Stimulated activated CD8-positive, alpha-beta memory T cell treated with anti-CD3 and anti-CD28 coated beads, Interleukin-12 subunit alpha, Interleukin-12 subunit beta, amount 100 ng/mL, for 24 hours (primary cell): ENCODE measurements around the gene PTPRN2.

Experiments
- DNase-seq: peaks from one replicate; pipeline ENCODE4 v3.0.0-alpha.2; 2020; ENCODE audit errors: extremely low read depth

PTPRN2 gene

GRCh38 chr7:158602905-158603772 is 15.5 kb upstream of the PTPRN2 start:
- no peak for DNase-seq

- no peak for DNase-seq
Observed at GRCh38 chr7:158602041-158602440, 14.4 kb upstream of the PTPRN2 start.

DNA sequence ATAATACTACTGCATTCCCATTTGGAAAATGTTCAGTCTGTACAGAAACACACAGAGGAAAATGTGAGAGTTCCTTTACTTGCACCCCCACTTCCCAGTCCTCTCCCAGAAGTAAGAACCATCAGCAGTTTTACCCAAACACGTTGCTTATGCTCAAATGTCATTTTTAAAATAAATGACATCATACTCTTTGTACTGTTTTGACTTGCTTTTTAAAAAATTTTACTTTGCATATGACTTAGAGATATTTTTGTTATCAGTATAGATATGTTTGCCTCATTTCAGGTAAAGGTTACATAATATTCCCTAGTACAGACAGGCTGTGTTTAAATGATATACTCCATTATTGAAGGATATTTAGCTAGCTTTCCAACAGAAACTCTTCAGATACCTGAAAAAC is 13.5 kb upstream of the PTPRN2 start:
- no peak for DNase-seq

- no peak for DNase-seq
Observed at GRCh38 chr7:158596745-158597144, 9.1 kb upstream of the PTPRN2 start.

DNA sequence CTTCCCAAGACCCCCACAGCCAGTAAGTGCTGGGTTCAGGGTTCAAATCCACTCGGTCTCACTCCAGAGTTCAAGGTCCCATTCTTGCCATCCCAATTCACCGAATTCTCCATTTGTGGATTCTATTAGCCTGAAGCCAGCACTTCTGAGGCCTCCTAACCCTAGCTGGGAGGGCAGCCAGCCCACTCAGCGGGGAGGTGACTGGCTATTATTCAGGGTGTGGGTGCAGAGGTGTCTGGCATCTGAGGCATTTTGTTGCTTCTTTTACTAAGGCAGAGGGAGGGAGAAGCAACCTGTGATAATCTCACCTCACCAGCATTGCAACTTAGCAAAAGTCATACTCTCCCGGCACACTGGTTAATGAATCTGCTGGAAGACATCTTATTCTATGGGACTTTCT is 8.7 kb upstream of the PTPRN2 start:
- DNase-seq, result no peak

DNA sequence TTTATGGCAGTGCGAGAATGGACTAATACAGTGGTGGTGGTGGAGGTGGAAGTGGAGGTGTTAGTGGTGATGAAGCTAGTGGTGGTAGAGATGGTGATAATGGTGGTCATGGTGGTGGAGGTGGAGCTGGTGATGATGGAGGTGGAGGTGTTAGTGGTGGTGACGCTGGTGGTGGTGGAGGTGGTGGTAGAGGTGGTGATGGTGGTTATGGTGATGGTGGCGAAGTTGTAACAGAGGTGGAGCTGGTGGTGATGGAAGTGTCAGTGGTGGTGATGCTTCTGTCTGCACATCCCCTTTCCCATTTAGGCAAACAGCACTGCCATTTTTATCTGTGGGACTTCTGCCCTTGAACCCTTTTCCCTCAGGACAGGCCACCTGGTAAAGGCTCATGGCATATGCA is 7.4 kb upstream of the PTPRN2 start:
- DNase-seq, result no peak

DNA sequence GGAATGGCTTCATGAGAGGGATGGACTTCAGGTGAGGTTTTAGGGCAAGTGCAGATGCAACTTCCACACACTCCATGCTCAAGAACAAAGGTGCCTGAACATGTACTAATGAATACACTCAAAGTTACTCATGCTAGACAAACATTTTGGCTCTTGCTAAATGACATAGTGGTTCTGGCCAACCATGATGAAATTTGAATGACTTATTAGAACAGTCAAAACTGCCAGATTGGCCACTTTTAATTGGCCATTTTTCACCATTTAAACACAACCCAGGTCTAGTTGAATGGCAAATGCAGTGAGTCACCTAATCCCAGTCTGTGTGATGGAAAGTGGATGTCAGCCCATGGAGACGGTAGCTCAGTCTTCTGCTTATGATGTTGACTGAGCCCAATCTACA is 4.9 kb upstream of the PTPRN2 start:
- DNase-seq, result no peak

DNA sequence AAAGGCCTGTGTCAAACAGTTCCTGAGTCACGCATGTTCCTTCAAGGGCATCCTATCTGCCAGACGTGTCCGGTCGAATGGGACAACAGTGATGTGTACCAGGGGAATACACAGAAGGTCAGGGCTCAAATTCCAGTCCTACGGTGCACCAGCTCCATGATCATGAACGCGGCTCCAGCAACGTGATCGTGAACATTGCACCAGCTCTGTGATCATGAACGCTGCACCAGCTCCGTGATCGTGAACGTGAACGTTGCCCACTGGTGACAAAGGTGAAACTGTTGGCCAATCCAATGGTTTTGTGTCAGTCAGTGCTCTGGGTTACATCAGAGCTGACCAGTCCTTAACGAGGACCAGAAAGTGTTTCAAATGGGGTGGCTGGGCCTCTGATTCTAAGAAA is 4.3 kb upstream of the PTPRN2 start:
- no peak for DNase-seq

GRCh38 chr7:158590181-158590530 is 2.5 kb upstream of the PTPRN2 start:
- DNase-seq, result no peak

GRCh38 chr7:158589653-158590052 is 2.0 kb upstream of the PTPRN2 start:
- no peak for DNase-seq

DNA sequence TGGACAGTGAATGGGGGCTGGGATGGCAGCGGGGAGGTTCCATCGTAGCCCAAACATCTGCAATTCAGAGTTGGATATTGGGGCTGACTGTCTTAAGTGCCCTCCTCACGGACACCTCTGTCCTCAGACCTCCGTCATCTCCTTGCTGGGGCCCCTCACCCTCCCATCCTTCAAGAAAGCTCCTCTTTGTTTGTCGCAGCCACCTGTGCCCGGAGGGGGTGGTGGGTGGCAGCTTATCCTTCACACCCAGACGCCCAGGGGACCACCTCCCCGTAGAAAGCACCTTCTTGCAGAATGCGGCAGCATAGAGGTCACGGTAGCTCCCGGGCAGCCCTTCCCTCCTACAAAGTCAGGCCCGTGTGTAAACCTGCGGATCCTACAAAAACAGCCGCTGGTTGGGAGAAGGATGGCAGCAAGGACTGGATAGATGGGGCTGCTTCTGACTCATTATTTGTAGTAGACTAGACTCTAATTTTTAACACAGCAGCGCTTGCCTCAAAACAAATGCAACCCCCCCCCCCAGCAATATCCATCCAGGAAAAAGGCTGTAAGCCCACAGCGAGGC is 1.3 kb upstream of the PTPRN2 start:
- DNase-seq, result no peak

DNA sequence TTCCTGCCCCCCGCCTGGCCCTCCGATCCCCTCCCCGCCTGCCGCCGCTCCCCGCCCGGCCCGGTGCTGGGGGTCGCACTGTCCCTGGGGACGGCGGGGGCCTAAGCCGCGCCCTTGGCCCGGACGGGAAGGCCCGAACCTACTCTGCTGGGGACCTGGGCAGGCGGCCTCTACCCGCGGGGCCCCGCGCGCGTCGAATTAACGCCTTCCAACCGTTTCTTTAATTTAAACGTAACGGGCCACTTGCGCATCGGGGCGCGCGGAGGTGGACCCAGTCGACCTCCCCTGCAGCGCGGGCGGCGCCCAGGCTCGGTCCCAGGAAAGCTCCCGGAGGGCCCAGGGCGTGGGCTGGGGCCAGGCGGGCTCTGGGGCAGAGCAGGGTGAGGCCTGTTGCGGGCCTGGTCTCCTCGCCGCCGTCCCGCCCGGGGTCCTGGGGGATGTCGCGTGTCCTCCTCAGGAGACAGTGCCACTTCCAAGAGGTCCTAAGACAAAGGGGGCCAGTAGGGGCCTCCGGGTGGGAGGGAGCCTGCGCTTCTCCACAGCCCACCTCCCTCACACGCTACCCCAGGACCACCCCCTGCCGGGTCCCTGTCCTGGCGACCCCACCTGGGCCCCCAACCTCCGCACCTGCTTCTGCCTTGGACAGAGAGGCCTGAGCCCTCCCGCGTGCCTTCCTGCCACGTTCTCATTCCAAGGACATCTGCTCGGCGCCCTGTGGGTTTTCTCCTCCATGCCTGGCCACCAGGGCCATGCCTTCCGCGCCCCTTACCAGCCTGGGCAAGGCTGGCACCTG is 658 bp upstream of the PTPRN2 start:
- no peak for DNase-seq

DNA sequence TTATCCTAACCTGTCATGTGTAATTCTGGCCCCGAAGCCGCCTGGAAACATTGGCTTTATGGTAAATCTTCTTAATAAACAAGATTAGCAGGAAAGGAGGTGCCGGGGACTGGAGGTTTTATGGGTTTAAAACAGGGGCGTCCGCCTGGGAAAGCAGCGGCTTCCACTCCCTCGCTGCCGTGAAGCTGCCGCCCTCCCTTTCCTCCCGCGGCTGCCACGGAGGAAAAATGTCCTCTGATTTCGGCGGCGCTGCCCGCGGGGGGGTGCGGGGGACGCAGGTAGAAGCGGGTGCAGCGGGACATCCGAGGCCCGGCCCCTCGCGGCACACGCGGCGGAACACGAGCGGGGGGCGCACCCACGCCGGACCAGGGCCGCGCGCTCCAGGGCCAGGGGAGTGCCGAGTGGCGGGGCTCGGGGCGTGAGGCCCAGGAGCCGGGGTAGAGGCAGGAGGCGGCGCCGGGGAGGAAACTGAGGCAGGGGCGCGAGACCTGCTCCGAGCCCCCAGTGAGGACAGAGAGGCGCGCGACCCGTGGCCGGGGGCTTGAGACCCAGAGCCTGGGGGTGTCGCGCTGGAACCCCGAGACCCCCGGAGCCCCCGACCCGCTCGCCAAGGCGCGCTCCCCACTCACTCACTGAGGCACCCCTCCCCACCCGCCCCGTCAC is 993 bp downstream of the PTPRN2 start:
- no peak for DNase-seq

- DNase-seq, result no peak
Observed at GRCh38 chr7:158585721-158586498, 1.7 kb downstream of the PTPRN2 start.

DNA sequence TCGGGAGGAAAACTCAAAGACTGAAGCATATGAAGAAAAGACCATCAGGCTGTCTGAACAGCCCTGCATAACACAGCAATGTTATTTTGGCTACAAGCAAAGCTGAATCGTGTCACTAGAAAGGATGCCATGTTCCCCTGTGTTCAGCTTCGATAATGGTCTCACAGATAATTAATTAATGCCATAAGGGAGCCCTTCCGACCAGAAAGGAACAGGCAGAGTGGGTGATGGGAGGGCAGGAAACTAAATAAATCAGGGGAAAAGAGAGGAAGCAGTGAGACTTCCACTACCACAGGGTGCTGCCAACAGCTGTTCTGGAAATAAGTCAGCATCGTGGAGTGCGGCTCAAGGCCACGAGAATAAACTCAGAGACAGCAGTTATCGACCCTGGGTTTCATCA is 3.2 kb downstream of the PTPRN2 start:
- no peak for DNase-seq

- no peak for DNase-seq
Observed at GRCh38 chr7:158583810-158584209, 3.8 kb downstream of the PTPRN2 start.

- no peak for DNase-seq
Observed at GRCh38 chr7:158583143-158583542, 4.5 kb downstream of the PTPRN2 start.

GRCh38 chr7:158582089-158582456 is 5.5 kb downstream of the PTPRN2 start:
- DNase-seq, result no peak

GRCh38 chr7:158581440-158582088 is 6.1 kb downstream of the PTPRN2 start:
- no peak for DNase-seq

- DNase-seq, result no peak
Observed at GRCh38 chr7:158579662-158580646, 7.7 kb downstream of the PTPRN2 start.
